Measurements from ENCODE around the gene RRBP1. TPM values are rescaled to one million over a fixed set of nuclear protein-coding genes. Genes with fewer than 3 reads are reported as not detected.

The RRBP1 gene
- total and polyA plus RNA-seq, 2 of the 4 experiments (the other 2 are of a cell fraction), result 90.2 to 136 TPM

DNA sequence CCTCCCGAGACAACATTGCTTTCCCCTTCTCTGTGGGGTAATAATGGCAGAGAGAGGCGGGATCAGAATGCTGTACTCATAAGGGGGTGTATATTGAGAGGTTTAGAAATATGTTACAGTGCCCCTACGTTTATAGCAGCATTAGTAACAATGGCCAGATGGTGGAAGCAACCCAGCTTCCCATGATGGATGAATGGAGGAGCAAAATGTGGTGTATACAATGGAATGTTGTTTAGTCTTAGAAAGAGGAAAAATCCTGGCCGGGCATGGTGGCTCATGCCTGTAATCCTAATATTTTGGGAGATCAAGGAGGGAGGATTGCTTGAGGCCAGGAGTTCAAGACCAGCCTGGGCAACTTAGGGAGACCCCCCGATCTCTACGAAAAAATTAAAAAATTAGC, 30.7 kb upstream of the RRBP1 start:
- Histone ChIP-seq H3K4me2 (ENCODE audit: low read depth, low read length) (no peak overlapping the region), H3K27ac (ENCODE audit: insufficient read depth, low read length) (no peak overlapping the region), H4K91ac (ENCODE audit: insufficient read depth, low read depth, low read length) (peak overlapping the region; percentile 60; the same call in 1 of the 2 replicates), H2AFZ (replicated peaks; ENCODE audit: low read length, poor library complexity) (no peak overlapping the region), H2BK15ac (ENCODE audit: low read depth, low read length) (peak overlapping the region; percentile 19; the same call in 2 of the 3 replicates), H3K9ac (ENCODE audit: low read depth, low read length) (no peak overlapping the region), H3K23ac (ENCODE audit: low read depth, low read length) (no peak overlapping the region), H4K20me1 (ENCODE audit: insufficient read depth, low read length) (no peaks in the 10 kb centered on the region), H4K8ac (ENCODE audit: low read depth in 2 of 2, low read length in 2 of 2) (peak overlapping the region in 1 of 2 experiments; percentile 42; a peak in 1 of 4 replicates), H2AK9ac (replicated peaks; ENCODE audit: low read depth, low read length, poor library complexity) (no peak overlapping the region), H2BK20ac (ENCODE audit: low read depth, low read length) (peak overlapping the region; percentile 82), H3K4ac (ENCODE audit: low read depth, low read length) (peak overlapping the region; percentile 54), H2BK5ac (ENCODE audit: low read depth, low read length, poor library complexity, severe bottlenecking) (no peak overlapping the region), H2BK120ac (ENCODE audit: low read depth, low read length) (peak overlapping the region; percentile 50), H3K14ac (replicated peaks; ENCODE audit: low read depth, low read length) (peak overlapping the region; percentile 10), H3K4me1 (ENCODE audit: control insufficient read depth, insufficient read depth, low read length) (peaks cover 25% of the 10 kb centered on the region), H3K27me3 (ENCODE audit: control insufficient read depth, insufficient read depth, low read length) (no peaks in the 10 kb centered on the region), H3K9me1 (ENCODE audit: insufficient read depth, low read length) (peaks cover 28% of the 10 kb centered on the region), H3K79me1 (ENCODE audit: low read depth in 1 of 2, low read length in 2 of 2) (no peaks in the 10 kb centered on the region), H3K36me3 (ENCODE audit: control insufficient read depth, insufficient read depth, low read length) (no peaks in the 10 kb centered on the region), H2AK5ac (ENCODE audit: low read depth, low read length) (0 out of 2 replicates have a peak overlapping the region, but pooled peaks have one; percentile 68), H4K5ac (ENCODE audit: low read depth, low read length) (no peak overlapping the region), H3K4me3 (ENCODE audit: insufficient read depth, low read depth, low read length) (no peak overlapping the region), H3K56ac (ENCODE audit: extremely low read depth, insufficient read depth, low read length) (no peak overlapping the region), H3K9me3 (ENCODE audit: control insufficient read depth, insufficient read depth, low read length) (no peaks in the 10 kb centered on the region), H3K18ac (ENCODE audit: low read depth, low read length) (peak overlapping the region; percentile 70; the same call in 1 of the 2 replicates)
- dilution Hi-C loops (cut with HindIII; ENCODE audit: low sequenced_read_pairs, unreplicated experiment), result no loop called here
- CTCF ChIA-PET, result interaction anchor here (1.0 kb wide), 1 partner anchor 185 kb away, joined by 3 read pairs; no protein-coding TSS in a partner anchor
- 59% methylated on average over 3 of the region's 6 CpGs; no CpG with 5 or more reads in 1 of the 2 experiments for WGBS, 2 experiments (ENCODE audit: extremely low coverage in 2 of 2, insufficient read length in 1 of 2)
- in situ Hi-C loops (cut with MboI; ENCODE audit: low sequenced_read_pairs), result no loop called here
- DNase-seq, result peak; percentile 84
- POLR2A ChIA-PET (ENCODE audit: unreplicated experiment), result no interaction called here
- intact Hi-C loops (cut with micrococcal nuclease), result no loop called here
- ATAC-seq (ENCODE audit: low read depth), result peak; percentile 72
- TF ChIP-seq FOS (IDR thresholded peaks at IDR 0.05; ENCODE audit: low read depth, low read length), result peak; percentile 39; the same call in 1 of the 2 replicates
- no peak for TF ChIP-seq NFE2L2 (IDR thresholded peaks at IDR 0.05; ENCODE audit: low read depth, low read length)
- no peak for TF ChIP-seq MAZ (IDR thresholded peaks at IDR 0.05; ENCODE audit: borderline replicate concordance, low read depth, low read length)
- TF ChIP-seq, protein P1, sequence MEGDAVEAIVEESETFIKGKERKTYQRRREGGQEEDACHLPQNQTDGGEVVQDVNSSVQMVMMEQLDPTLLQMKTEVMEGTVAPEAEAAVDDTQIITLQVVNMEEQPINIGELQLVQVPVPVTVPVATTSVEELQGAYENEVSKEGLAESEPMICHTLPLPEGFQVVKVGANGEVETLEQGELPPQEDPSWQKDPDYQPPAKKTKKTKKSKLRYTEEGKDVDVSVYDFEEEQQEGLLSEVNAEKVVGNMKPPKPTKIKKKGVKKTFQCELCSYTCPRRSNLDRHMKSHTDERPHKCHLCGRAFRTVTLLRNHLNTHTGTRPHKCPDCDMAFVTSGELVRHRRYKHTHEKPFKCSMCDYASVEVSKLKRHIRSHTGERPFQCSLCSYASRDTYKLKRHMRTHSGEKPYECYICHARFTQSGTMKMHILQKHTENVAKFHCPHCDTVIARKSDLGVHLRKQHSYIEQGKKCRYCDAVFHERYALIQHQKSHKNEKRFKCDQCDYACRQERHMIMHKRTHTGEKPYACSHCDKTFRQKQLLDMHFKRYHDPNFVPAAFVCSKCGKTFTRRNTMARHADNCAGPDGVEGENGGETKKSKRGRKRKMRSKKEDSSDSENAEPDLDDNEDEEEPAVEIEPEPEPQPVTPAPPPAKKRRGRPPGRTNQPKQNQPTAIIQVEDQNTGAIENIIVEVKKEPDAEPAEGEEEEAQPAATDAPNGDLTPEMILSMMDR (conservative IDR thresholded peaks at IDR 0.05; ENCODE audit: low read depth, low read length), result 0 out of 2 replicates have a peak, but pooled peaks have one; percentile 14
- no peak for TF ChIP-seq MAFK (IDR thresholded peaks at IDR 0.05; ENCODE audit: low read depth, low read length)
- TF ChIP-seq CHD1 (IDR thresholded peaks at IDR 0.05; ENCODE audit: low read depth, low read length), result no peak
- no TSS peak for BruUV-seq (replicated peaks)
